GM13977 (cell line): Measurements from ENCODE around the gene ADCY1.

Experiments used
- DNase-seq: peaks from one replicate; pipeline ENCODE4 v3.0.0; 2012; ENCODE audit warnings: low spot score
- CTCF ChIP-seq: IDR thresholded peaks from 2 replicates; pipeline ENCODE4 v1.5.1; 2012; ENCODE audit warnings: mild to moderate bottlenecking, control low read depth; ENCODE audit not compliant: insufficient read depth; ENCODE audit errors: extremely low read depth, missing control alignments
- in situ Hi-C: fragments of 300-500 bp; cut with MboI; formaldehyde crosslinking; loops from one replicate; pipeline ENCODE4 v1.12.0; 2022; ENCODE audit warnings: low sequenced_read_pairs, low pct_unique_long_range_greater_than_20kb, mixed read lengths, inconsistent platforms; ENCODE audit not compliant: unreplicated experiment

ADCY1 gene

DNA sequence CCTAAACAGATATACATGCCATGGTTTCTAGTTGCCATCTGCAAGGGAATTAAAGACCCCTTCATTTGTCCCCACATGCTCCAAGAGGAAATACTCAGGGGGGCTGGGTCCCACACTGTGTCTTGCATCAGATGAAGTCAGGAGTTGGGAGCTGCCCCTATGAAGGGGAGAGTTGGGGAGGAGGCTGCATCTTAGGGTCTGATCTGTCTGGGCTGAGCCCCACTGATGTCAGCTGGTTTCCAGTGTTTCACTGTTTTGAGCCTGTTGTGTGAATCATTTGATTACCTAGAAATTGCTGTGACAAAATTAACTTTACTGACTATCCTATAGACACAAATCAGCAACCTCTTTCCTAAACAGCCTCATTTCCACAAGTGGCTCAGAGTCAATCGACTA lies 4.9 kb upstream of the ADCY1 start:
- no peak for DNase-seq
- TF ChIP-seq CTCF, result no peak
- in situ Hi-C loops, result no loop called here

DNA sequence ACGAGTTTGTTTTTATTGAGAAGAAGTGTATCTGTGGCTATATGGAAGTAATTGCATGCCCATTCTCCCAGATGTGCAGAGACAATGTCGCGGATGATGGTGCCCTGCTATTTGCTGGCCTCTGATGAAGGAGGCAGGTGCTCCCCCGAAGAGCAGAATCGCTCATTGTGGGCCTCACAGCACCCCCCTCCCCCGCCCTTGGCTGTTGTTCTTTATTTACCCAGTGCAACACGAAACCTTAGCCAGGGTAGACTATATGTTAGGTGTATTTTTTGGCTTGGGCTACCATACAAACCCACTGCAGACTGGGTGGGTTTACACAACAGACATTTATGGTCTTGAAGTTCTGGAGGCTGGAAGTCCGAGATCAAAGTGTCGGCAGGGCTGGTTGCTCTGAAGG lies 3.4 kb upstream of the ADCY1 start:
- in situ Hi-C loops, result no loop called here
- no peak for TF ChIP-seq CTCF
- DNase-seq, result no peak

- in situ Hi-C loops, result no loop called here
- no peak for DNase-seq
- no peak for TF ChIP-seq CTCF
Observed at GRCh38 chr7:45573204-45573603, 964 bp upstream of the ADCY1 start.

DNA sequence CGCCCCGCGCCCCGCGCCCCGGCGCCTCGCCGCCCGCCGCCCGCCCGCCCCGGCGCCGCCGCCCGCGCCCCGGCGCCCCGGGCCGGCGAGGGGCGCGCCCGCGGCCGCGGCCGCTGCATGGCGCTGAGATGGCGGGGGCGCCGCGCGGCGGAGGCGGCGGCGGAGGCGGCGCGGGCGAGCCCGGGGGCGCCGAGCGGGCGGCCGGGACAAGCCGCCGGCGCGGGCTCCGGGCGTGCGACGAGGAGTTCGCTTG lies 174 bp downstream of the ADCY1 start:
- no peak for DNase-seq

DNA sequence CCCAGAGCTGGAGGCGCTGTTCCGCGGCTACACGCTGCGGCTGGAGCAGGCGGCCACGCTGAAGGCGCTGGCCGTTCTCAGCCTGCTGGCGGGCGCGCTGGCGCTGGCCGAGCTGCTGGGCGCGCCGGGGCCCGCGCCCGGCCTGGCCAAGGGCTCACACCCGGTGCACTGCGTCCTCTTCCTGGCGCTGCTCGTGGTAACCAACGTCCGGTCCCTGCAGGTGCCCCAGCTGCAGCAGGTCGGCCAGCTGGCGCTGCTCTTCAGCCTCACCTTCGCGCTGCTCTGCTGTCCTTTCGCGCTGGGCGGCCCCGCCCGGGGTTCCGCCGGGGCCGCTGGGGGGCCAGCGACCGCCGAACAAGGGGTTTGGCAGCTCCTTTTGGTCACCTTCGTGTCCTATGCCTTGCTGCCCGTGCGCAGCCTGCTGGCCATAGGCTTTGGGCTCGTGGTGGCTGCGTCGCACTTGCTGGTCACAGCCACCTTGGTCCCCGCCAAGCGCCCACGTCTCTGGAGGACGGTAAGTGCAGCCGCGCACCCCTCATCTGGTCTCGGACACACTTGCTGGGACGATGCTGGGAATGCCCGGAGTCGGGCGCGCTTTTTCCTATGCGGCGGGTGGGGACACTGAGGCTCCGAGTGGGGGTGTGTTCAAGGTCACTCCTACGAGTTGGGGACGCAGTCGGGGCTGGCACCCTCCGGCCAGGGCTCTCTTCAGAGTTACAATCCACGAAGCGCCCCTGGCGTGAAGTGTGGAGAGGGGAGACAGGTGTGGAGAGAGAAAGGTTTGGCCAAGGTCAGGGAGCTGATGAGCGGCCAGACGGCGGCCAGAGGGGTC lies 717 bp downstream of the ADCY1 start:
- peak; percentile 30 for TF ChIP-seq CTCF
- peak; percentile 83 for DNase-seq
- in situ Hi-C loops, result no loop called here

More for the DNA sequence above, 174 bp downstream of the ADCY1 start:
- in situ Hi-C loops, result no loop called here
- TF ChIP-seq CTCF, result no peak

GRCh38 chr7:45575501-45576248 lies 1.5 kb downstream of the ADCY1 start:
- in situ Hi-C loops, result no loop called here
- DNase-seq, result no peak
- TF ChIP-seq CTCF, result no peak
